Measurements from ENCODE around the gene LBR. TPM values are rescaled to one million over a fixed set of nuclear protein-coding genes. Genes with fewer than 3 reads are reported as not detected.

Gene LBR
- total and polyA plus RNA-seq, 9 donors = 22.4 to 60.9 (median 43.0) TPM

DNA sequence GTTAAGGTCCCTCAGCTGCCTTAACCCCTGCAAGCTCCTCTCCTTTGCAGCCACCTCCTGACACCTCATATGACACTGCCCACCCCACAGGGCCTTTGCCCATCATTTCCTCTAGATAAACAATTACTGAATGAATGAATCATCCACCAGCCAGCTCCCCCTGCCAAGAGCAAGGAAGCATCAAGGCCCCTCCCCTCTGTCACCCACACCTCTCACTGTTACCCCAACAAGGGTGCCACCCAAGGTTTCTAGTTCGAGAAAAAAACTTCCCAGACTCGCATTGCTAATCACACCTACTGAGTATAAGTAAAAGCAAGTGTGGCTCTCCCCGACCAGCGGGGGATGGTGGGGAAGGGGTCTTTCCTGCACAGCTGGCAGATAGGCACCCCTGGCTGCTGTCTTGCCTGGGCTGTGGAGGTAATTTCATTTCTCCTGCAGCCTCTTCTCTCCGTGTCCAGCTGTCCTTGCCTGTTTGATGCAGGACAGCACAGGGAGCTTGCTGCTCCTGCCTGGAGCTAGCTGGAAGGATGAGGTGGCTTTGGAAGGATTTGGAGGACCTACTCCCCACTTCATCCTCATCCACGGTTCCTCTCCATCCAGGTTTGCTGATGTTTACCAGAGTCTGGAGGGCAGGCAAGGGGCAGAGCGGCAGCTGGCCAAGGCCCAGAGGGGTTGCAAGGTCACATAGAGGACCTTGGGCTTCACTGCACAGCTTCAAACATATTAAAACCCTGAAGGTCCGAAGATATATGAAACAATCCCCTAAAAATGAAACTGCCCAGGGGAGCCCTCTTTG, 33.1 kb upstream of the LBR start:
- no peak for DNase-seq

DNA sequence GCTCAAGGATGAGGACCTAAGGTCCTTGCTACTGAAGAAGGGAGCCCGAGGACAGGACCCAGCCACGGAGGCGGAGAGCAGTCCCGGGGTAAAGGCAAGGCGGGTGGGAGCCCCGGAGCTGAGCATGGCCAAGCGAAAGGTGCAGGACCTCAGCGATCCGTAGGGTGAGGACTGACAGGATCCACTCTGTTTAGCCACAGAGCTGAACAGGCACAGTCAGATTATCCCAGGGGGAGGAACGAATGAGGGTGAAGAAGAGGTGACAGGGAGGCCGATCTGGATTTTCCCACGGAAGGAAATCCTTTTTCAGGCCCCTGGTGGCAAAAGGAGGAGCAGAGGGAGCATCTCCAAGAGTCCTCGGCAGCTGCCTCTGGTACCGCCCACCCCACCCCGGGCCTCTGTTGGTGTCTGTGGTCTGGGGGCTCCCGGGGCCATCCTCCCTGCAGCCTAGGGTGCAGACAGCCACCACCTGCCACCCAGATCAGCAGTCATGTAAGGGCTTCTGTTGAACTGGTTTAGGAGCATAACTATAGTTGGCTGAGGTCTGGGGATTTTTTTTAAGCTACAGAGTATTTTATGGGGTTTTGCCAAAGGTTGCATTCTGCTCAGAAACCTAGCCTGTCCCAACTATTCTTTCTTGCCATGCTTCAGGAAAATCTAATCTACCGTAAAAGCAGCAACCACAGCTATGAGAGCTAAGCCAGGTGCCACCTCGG, 32.3 kb upstream of the LBR start:
- no peaks in the 10 kb centered on the region for H3K27me3 ChIP-seq
- DNase-seq = peak in 1 of 5 donors; percentile 17
- H3K4me3 ChIP-seq = no peak overlapping the region
- WGBS, 3 donors = 48 to 59% (median 58%) methylated on average over 18 of the region's 18 CpGs
- intact Hi-C loops (cut with DNase I) = no loop called here
- peaks cover 7% of the 10 kb centered on the region for H3K4me1 ChIP-seq (ENCODE audit: insufficient read depth)
- H3K9me3 ChIP-seq = no peaks in the 10 kb centered on the region
- H3K36me3 ChIP-seq = no peaks in the 10 kb centered on the region
- no peak overlapping the region for H3K27ac ChIP-seq
- TF ChIP-seq CTCF (IDR thresholded peaks at IDR 0.05) (no peak), EP300 (IDR thresholded peaks at IDR 0.05) (no peak), POLR2A (IDR thresholded peaks at IDR 0.05) (no peak)

More for the DNA sequence above, 33.1 kb upstream of the LBR start:
- 54 to 79% (median 59%) methylated on average over 8 of the region's 8 CpGs for WGBS, 3 donors
- Histone ChIP-seq H3K4me3 (no peak overlapping the region), H3K36me3 (no peaks in the 10 kb centered on the region), H3K4me1 (ENCODE audit: insufficient read depth) (peaks cover 7% of the 10 kb centered on the region), H3K27ac (no peak overlapping the region), H3K9me3 (no peaks in the 10 kb centered on the region), H3K27me3 (no peaks in the 10 kb centered on the region)
- intact Hi-C loops (cut with DNase I) = no loop called here
- TF ChIP-seq POLR2A (IDR thresholded peaks at IDR 0.05) (no peak), EP300 (IDR thresholded peaks at IDR 0.05) (no peak), CTCF (IDR thresholded peaks at IDR 0.05) (no peak)

GRCh38 chr1:225458222-225458631, 30.4 kb upstream of the LBR start:
- no peaks in the 10 kb centered on the region for H3K36me3 ChIP-seq
- WGBS, 3 donors = 18 to 36% (median 27%) methylated on average over 2 of the region's 2 CpGs
- TF ChIP-seq CTCF (IDR thresholded peaks at IDR 0.05) (no peak), EP300 (IDR thresholded peaks at IDR 0.05) (no peak), POLR2A (IDR thresholded peaks at IDR 0.05) (no peak)
- H3K27ac ChIP-seq = no peak overlapping the region
- intact Hi-C loops (cut with DNase I) = no loop called here
- no peaks in the 10 kb centered on the region for H3K27me3 ChIP-seq
- no peak overlapping the region for H3K4me3 ChIP-seq
- no peak for DNase-seq
- peaks cover 7% of the 10 kb centered on the region for H3K4me1 ChIP-seq (ENCODE audit: insufficient read depth)
- no peaks in the 10 kb centered on the region for H3K9me3 ChIP-seq

DNA sequence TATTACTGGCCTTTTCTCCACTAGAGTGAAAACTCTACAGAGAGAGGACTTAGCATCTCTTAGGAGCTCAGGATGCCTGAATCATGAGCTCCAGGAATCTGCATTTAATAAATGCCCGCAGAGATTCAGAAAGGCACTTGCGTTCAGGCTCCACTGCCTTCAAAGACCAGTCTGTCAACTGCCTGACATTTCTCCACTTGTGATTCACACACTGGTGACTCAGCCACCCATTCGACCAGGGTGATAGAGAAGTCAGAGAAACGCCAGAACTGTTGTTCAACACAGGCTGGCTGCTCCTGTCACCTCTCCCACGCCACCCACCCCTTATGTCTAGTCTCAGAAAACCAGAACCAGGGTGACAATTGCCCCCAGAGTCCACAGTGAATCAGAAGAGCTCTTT, 26.9 kb upstream of the LBR start:
- TF ChIP-seq CTCF (IDR thresholded peaks at IDR 0.05) = no peak
- no peak for TF ChIP-seq EP300 (IDR thresholded peaks at IDR 0.05)
- no peak for TF ChIP-seq POLR2A (IDR thresholded peaks at IDR 0.05)
- H3K4me3 ChIP-seq = no peak overlapping the region
- no peaks in the 10 kb centered on the region for H3K9me3 ChIP-seq
- 60 to 71% (median 66%) methylated on average over 5 of the region's 5 CpGs for WGBS, 3 donors
- intact Hi-C loops (cut with DNase I) = no loop called here
- no peak for DNase-seq
- H3K4me1 ChIP-seq (ENCODE audit: insufficient read depth) = no peaks in the 10 kb centered on the region
- H3K27me3 ChIP-seq = no peaks in the 10 kb centered on the region
- H3K27ac ChIP-seq = no peak overlapping the region
- H3K36me3 ChIP-seq = no peaks in the 10 kb centered on the region

Measured in ovary (tissue), 9 donors.